Measurements from ENCODE around the gene FAM47E. TPM values are rescaled to one million over a fixed set of nuclear protein-coding genes. Genes with fewer than 3 reads are reported as not detected.

The FAM47E gene
- total RNA-seq, 2 donors from 2014 or later, result 12.3 to 15.1 TPM

DNA sequence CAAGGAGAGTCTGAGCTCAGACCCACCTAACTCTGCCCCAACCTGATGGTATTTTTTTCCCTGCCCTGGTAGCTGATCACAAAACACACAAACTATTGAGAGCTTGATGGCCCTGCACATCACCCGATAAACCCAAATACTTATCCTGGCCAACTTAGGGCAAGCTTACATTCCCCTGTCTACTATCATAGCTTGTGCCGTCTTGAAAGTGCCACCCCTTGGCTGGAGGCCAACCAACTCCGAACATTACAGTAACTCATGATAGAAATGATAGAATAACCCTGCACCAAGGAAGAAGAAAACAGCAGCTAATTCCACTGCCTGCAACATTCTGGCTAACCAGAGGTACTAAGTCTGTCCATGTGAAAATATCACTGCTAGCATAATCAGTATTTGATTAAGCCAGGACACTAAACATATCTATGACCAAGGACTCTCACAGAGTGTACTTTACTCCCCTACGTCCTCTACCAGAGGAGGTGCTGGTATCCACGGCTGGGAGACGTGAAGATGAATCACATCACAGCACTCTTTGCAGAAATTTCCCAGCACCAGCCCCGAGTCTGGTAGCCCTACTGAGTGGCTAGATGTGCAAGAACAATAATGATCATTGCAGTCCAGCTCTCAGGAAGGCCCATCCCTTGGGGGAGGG lies 63.9 kb downstream of the FAM47E start:
- no peak for DNase-seq (ENCODE audit: low spot score)
- Histone ChIP-seq H3K4me3 (no peak overlapping the region), H3K27me3 (replicated peaks; ENCODE audit: insufficient read depth) (no peaks in the 10 kb centered on the region), H3K27ac (no peak overlapping the region), H3K9me3 (no peaks in the 10 kb centered on the region), H3K36me3 (no peaks in the 10 kb centered on the region), H3K4me1 (replicated peaks) (peaks cover 2% of the 10 kb centered on the region)
- intact Hi-C loops (cut with DNase I), result no loop called here
- TF ChIP-seq POLR2A (IDR thresholded peaks at IDR 0.05) (no peak), POLR2AphosphoS5 (IDR thresholded peaks at IDR 0.05) (no peak)
- TF ChIP-seq, protein P1, sequence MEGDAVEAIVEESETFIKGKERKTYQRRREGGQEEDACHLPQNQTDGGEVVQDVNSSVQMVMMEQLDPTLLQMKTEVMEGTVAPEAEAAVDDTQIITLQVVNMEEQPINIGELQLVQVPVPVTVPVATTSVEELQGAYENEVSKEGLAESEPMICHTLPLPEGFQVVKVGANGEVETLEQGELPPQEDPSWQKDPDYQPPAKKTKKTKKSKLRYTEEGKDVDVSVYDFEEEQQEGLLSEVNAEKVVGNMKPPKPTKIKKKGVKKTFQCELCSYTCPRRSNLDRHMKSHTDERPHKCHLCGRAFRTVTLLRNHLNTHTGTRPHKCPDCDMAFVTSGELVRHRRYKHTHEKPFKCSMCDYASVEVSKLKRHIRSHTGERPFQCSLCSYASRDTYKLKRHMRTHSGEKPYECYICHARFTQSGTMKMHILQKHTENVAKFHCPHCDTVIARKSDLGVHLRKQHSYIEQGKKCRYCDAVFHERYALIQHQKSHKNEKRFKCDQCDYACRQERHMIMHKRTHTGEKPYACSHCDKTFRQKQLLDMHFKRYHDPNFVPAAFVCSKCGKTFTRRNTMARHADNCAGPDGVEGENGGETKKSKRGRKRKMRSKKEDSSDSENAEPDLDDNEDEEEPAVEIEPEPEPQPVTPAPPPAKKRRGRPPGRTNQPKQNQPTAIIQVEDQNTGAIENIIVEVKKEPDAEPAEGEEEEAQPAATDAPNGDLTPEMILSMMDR (IDR thresholded peaks at IDR 0.05), result no peak
- WGBS, result 85% methylated on average over 7 of the region's 7 CpGs

DNA sequence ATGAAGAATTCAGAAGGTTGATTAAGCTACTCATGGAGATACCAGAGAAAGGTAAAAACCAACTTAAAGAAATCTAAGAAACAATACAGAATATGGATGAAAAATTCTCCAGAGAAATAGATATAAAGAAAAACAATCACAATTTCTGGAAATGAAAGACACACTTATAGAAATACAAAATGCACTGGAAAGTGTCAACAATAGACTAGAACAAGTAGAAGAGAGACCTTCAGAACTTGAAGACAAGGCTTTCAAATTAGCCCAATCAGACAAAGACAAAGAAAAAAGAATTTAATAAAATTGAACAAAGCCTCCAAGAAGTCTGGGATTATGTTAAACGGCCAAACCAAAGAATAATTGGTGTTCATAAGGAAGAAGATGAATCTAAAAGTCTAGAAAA lies 64.6 kb downstream of the FAM47E start:
- Histone ChIP-seq H3K4me3 (no peak overlapping the region), H3K27ac (no peak overlapping the region), H3K4me1 (replicated peaks) (peaks cover 2% of the 10 kb centered on the region), H3K36me3 (no peaks in the 10 kb centered on the region), H3K9me3 (no peaks in the 10 kb centered on the region), H3K27me3 (replicated peaks; ENCODE audit: insufficient read depth) (no peaks in the 10 kb centered on the region)
- 92% methylated on average over 1 of the region's 1 CpG for WGBS
- DNase-seq (ENCODE audit: low spot score), result no peak
- intact Hi-C loops (cut with DNase I), result no loop called here
- no peak for TF ChIP-seq POLR2A (IDR thresholded peaks at IDR 0.05)
- TF ChIP-seq POLR2AphosphoS5 (IDR thresholded peaks at IDR 0.05), result no peak
- TF ChIP-seq, protein P1 (IDR thresholded peaks at IDR 0.05), result no peak

DNA sequence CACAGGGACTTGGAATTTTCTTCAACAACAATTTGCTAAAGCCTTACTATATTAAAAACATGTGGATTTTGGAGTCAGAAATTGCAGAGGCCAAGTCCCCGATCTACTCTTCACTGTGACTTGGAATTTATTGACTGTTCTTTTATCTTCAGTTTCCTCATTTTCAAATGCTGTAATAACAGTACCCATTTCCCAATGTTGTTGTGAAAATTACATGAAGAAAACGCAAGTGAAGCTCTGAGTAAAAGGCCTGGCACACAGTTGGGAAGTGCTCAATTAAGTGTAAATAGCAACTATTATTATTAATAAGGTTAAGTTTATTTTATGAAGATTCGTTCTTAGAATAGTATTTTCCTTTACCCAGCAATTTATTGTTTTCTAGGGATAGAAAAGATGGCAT lies 70.7 kb downstream of the FAM47E start:
- H3K9me3 ChIP-seq, result no peaks in the 10 kb centered on the region
- H3K36me3 ChIP-seq, result no peaks in the 10 kb centered on the region
- H3K4me3 ChIP-seq, result no peak overlapping the region
- no peak for TF ChIP-seq POLR2AphosphoS5 (IDR thresholded peaks at IDR 0.05)
- no peak for TF ChIP-seq POLR2A (IDR thresholded peaks at IDR 0.05)
- TF ChIP-seq, protein P1 (IDR thresholded peaks at IDR 0.05), result no peak
- H3K27me3 ChIP-seq (replicated peaks; ENCODE audit: insufficient read depth), result no peaks in the 10 kb centered on the region
- no peak overlapping the region for H3K27ac ChIP-seq
- intact Hi-C loops (cut with DNase I), result no loop called here
- no peaks in the 10 kb centered on the region for H3K4me1 ChIP-seq (replicated peaks)
- 87% methylated on average over 3 of the region's 3 CpGs for WGBS
- no peak for DNase-seq (ENCODE audit: low spot score)

DNA sequence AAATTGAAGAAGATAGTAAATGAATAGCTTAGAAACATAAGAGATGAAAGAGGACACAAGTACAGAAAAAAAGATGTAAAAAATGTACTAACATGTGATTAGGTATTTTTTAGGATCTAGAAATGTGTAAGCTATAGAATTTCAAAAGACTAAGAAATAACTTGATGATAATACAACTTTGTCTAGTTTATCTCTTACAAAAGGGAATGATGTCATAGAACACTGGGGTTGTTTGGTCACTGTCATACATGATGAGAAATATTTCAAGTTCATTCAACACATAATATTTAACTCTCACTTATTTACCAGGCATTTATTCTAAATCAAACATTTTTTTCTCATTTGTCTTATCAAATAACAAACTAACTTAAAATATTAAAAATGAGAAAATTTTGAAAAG lies 73.6 kb downstream of the FAM47E start:
- intact Hi-C loops (cut with DNase I), result no loop called here
- TF ChIP-seq POLR2A (IDR thresholded peaks at IDR 0.05) (no peak), POLR2AphosphoS5 (IDR thresholded peaks at IDR 0.05) (no peak)
- TF ChIP-seq, protein P1 (IDR thresholded peaks at IDR 0.05), result no peak
- H3K4me3 ChIP-seq, result no peak overlapping the region

DNA sequence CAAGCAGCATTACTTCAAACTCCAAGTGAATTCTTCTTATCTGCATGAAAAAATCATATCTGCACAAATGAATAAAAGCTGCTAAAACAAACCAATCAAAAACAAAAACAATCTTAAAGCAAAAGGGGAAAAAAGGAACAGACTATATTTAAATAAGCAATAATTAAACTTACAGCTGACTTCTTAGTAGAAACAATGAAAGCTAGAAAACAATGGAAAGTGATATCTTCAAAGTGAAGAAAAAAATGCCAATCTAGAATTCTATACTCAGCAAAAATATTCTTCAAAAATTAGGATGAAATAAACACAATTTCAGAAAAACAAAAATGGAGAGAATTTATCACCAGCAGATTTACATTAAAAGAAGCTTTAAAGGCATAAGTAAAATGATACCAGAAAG lies 75.0 kb downstream of the FAM47E start:
- Histone ChIP-seq H3K27ac (no peak overlapping the region), H3K36me3 (no peaks in the 10 kb centered on the region), H3K4me1 (replicated peaks) (no peaks in the 10 kb centered on the region), H3K4me3 (no peak overlapping the region), H3K27me3 (replicated peaks; ENCODE audit: insufficient read depth) (no peaks in the 10 kb centered on the region), H3K9me3 (no peaks in the 10 kb centered on the region)
- TF ChIP-seq, protein P1 (IDR thresholded peaks at IDR 0.05), result no peak
- TF ChIP-seq POLR2A (IDR thresholded peaks at IDR 0.05) (no peak), POLR2AphosphoS5 (IDR thresholded peaks at IDR 0.05) (no peak)
- no peak for DNase-seq (ENCODE audit: low spot score)
- intact Hi-C loops (cut with DNase I), result no loop called here

More for the DNA sequence above, 73.6 kb downstream of the FAM47E start:
- H3K4me1 ChIP-seq (replicated peaks), result no peaks in the 10 kb centered on the region
- no peaks in the 10 kb centered on the region for H3K36me3 ChIP-seq
- H3K27me3 ChIP-seq (replicated peaks; ENCODE audit: insufficient read depth), result no peaks in the 10 kb centered on the region
- no peak overlapping the region for H3K27ac ChIP-seq
- no peak for DNase-seq (ENCODE audit: low spot score)
- no peaks in the 10 kb centered on the region for H3K9me3 ChIP-seq

All from prostate gland (tissue), 2 donors.